ENCODE results near the gene PDZD2.

DNA sequence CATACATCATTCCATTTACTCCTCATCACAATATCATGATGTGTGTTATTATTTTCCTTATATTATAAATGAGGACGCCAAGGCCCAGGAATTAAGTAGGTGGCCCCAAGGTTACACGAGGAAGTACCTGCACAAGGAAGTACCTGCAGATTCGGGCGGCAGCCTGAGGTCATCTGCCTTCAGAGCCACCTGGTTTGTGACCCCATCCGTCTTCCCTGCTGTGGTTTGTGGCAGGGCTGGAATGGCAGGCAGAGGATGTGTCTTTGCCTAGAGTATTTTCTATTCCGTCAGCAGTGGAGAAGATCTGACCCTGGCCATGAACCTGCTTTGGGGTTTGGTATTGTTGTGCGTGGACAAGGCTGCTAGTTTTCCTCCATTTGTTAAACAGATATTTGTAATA lies 59.7 kb downstream of the PDZD2 start:
- TF ChIP-seq, protein P1, sequence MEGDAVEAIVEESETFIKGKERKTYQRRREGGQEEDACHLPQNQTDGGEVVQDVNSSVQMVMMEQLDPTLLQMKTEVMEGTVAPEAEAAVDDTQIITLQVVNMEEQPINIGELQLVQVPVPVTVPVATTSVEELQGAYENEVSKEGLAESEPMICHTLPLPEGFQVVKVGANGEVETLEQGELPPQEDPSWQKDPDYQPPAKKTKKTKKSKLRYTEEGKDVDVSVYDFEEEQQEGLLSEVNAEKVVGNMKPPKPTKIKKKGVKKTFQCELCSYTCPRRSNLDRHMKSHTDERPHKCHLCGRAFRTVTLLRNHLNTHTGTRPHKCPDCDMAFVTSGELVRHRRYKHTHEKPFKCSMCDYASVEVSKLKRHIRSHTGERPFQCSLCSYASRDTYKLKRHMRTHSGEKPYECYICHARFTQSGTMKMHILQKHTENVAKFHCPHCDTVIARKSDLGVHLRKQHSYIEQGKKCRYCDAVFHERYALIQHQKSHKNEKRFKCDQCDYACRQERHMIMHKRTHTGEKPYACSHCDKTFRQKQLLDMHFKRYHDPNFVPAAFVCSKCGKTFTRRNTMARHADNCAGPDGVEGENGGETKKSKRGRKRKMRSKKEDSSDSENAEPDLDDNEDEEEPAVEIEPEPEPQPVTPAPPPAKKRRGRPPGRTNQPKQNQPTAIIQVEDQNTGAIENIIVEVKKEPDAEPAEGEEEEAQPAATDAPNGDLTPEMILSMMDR (IDR thresholded peaks at IDR 0.05; ENCODE audit: low read depth, low read length, poor library complexity, severe bottlenecking) = no peak
- no peak for TF ChIP-seq EZH2phosphoT487 (IDR thresholded peaks at IDR 0.05; ENCODE audit: borderline replicate concordance, low read length)

Data from DOHH2 (cell line).